Thoracic aorta (tissue), 2 donors: ENCODE measurements around the gene SLC35A5. TPM values are rescaled to one million over a fixed set of nuclear protein-coding genes. Genes with fewer than 3 reads are reported as not detected.

Experiments
- ATAC-seq: fragments of 150-250 bp; one replicate; pipeline ENCODE4 v1.8.0; 2017; ENCODE audit warnings: low read depth; ENCODE audit not compliant: insufficient number of reproducible peaks, low FRiP score
- DNase-seq: peaks from one replicate; pipeline ENCODE4 v3.0.0-alpha.2; 2020; ENCODE audit warnings: low spot score
- H3K27ac ChIP-seq, 2 donors: fragments of 200-600 bp; sonication (generic); 1 replicate in 1 of 2; 2 replicates in 1 of 2; pipeline ENCODE4 v1.5.1; 2016; ENCODE audit warnings: mild to moderate bottlenecking in 2 of 2, moderate library complexity in 2 of 2
- H3K27me3 ChIP-seq: fragments of 200-600 bp; sonication (generic); replicated peaks from 2 replicates; pipeline ENCODE4 v1.6.0; 2016; ENCODE audit warnings: mild to moderate bottlenecking; ENCODE audit not compliant: insufficient read depth
- H3K36me3 ChIP-seq: fragments of 200-600 bp; sonication (generic); one replicate; pipeline ENCODE4 v1.5.1; 2016
- H3K4me1 ChIP-seq, 2 donors: fragments of 200-600 bp; sonication (generic); 1 replicate in 1 of 2; 2 replicates in 1 of 2; pipeline versions ENCODE4 v1.5.1 to v1.6.0; 2016; ENCODE audit warnings: low read depth in 2 of 2, mild to moderate bottlenecking in 1 of 2; ENCODE audit not compliant: control insufficient read depth in 1 of 2
- H3K4me3 ChIP-seq: fragments of 200-600 bp; sonication (generic); 2 replicates; pipeline ENCODE4 v1.5.1; 2016; ENCODE audit warnings: mild to moderate bottlenecking
- H3K9me3 ChIP-seq: fragments of 200-600 bp; sonication (generic); 2 replicates; pipeline ENCODE4 v1.5.1; 2016
- total RNA-seq, 2 donors: library from RNA; depleted of rRNA; stranded (reverse); fragments of >200 nt; gene quantifications; one replicate each; pipeline versions ENCODE4 v1.1.0 to v1.2.3, GENCODE V29; 2016
- TF ChIP-seq, protein P1 (sequence below): fragments of 200-600 bp; sonication (generic); IDR thresholded peaks from one replicate; pipeline ENCODE4 v1.5.1; 2019; ENCODE audit warnings: antibody characterized with exemption

The SLC35A5 gene
- total RNA-seq, 2 donors from 2014 or later: 17.5 to 45.9 TPM

- ATAC-seq (peak; percentile 77), DNase-seq (no peak)
- Histone ChIP-seq H3K27ac (peak overlapping the region in 1 of 2 donors; percentile 56), H3K9me3 (no peaks in the 10 kb centered on the region), H3K27me3 (no peaks in the 10 kb centered on the region), H3K4me3 (no peak overlapping the region), H3K36me3 (peaks cover 24% of the 10 kb centered on the region), H3K4me1 (peaks cover 9 to 11% of the 10 kb centered on the region in 2 donors)
- TF ChIP-seq, protein P1, sequence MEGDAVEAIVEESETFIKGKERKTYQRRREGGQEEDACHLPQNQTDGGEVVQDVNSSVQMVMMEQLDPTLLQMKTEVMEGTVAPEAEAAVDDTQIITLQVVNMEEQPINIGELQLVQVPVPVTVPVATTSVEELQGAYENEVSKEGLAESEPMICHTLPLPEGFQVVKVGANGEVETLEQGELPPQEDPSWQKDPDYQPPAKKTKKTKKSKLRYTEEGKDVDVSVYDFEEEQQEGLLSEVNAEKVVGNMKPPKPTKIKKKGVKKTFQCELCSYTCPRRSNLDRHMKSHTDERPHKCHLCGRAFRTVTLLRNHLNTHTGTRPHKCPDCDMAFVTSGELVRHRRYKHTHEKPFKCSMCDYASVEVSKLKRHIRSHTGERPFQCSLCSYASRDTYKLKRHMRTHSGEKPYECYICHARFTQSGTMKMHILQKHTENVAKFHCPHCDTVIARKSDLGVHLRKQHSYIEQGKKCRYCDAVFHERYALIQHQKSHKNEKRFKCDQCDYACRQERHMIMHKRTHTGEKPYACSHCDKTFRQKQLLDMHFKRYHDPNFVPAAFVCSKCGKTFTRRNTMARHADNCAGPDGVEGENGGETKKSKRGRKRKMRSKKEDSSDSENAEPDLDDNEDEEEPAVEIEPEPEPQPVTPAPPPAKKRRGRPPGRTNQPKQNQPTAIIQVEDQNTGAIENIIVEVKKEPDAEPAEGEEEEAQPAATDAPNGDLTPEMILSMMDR: no peak
Measured at GRCh38 chr3:112579697-112580096, 17.9 kb downstream of the SLC35A5 start.

DNA sequence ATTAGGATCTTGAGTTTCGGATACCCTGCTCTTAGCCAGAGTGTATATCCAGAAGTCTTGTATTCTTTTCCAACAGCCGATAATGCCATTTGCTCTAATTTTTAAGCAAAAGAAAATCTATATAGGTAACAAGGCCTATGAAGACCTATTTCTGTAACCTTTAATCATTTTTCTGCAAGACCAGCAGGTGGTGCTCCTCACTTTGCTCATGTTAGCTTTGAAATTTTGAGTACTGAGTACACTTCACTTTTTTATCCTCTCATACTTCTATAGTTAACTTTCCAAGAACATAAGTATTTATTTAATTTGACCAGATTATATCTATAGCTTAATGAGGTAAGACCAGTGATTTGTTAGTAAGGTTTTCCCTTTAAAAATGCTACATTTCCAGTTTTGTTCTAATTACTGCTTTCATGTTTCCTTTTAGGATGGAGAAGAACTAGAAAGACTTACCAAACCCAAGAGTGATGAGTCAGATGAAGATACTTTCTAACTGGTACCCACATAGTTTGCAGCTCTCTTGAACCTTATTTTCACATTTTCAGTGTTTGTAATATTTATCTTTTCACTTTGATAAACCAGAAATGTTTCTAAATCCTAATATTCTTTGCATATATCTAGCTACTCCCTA is 20.5 kb downstream of the SLC35A5 start:
- Histone ChIP-seq H3K27me3 (no peaks in the 10 kb centered on the region), H3K4me1 (peaks cover 9 to 11% of the 10 kb centered on the region in 2 donors), H3K4me3 (no peak overlapping the region), H3K27ac (no peak overlapping the region), H3K36me3 (peaks cover 19% of the 10 kb centered on the region), H3K9me3 (no peaks in the 10 kb centered on the region)
- ATAC-seq (no peak), DNase-seq (no peak)
- TF ChIP-seq, protein P1: peak; percentile 51

DNA sequence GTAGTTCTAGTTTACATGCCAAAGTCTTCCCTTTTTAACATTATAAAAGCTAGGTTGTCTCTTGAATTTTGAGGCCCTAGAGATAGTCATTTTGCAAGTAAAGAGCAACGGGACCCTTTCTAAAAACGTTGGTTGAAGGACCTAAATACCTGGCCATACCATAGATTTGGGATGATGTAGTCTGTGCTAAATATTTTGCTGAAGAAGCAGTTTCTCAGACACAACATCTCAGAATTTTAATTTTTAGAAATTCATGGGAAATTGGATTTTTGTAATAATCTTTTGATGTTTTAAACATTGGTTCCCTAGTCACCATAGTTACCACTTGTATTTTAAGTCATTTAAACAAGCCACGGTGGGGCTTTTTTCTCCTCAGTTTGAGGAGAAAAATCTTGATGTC is 21.3 kb downstream of the SLC35A5 start:
- no peak for DNase-seq
- ATAC-seq: no peak
- H3K36me3 ChIP-seq: peaks cover 19% of the 10 kb centered on the region
- H3K9me3 ChIP-seq: no peaks in the 10 kb centered on the region
- H3K27ac ChIP-seq: no peak overlapping the region
- H3K4me3 ChIP-seq: no peak overlapping the region
- H3K4me1 ChIP-seq: peaks cover 9 to 11% of the 10 kb centered on the region in 2 donors
- TF ChIP-seq, protein P1: no peak
- no peaks in the 10 kb centered on the region for H3K27me3 ChIP-seq

- TF ChIP-seq, protein P1: no peak
- no peak for ATAC-seq
- no peak overlapping the region for H3K4me3 ChIP-seq
- no peaks in the 10 kb centered on the region for H3K4me1 ChIP-seq
- no peak overlapping the region for H3K27ac ChIP-seq
- H3K27me3 ChIP-seq: no peaks in the 10 kb centered on the region
- H3K9me3 ChIP-seq: no peaks in the 10 kb centered on the region
- DNase-seq: no peak
- peaks cover 19% of the 10 kb centered on the region for H3K36me3 ChIP-seq
Measured at GRCh38 chr3:112585782-112586181, 23.9 kb downstream of the SLC35A5 start.

DNA sequence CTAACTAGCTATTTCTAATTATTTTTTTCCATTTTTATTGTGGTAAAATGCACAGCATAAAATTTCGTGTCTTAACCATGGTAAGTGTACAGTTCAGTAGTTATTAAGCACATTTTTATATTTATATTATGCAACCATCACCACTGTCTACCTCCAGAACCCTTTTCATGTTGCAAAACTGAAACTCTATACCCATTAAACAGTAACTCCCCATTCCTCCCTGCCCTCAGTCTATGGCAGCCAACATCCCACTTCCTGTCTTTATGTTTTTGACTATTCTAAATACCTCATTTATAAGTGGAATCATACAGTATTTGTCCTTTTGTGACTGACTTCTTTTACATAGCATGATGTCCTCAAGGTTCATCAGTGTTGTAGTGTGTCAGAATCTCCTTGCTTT is 25.5 kb downstream of the SLC35A5 start:
- Histone ChIP-seq H3K36me3 (peaks cover 20% of the 10 kb centered on the region), H3K27ac (no peak overlapping the region), H3K27me3 (no peaks in the 10 kb centered on the region), H3K9me3 (no peaks in the 10 kb centered on the region), H3K4me3 (no peak overlapping the region), H3K4me1 (no peaks in the 10 kb centered on the region)
- no peak for DNase-seq
- no peak for ATAC-seq
- TF ChIP-seq, protein P1: no peak
